GM19397 (cell line): ENCODE results near the gene AP1M2.
A peak's percentile ranks its signal among the peaks of the same experiment; 100 is the strongest.

Source experiments
- ATAC-seq: cut with Tn5 transposase; IDR thresholded peaks from one replicate; pipeline ENCODE4 v1.9.1; 2021; ENCODE audit warnings: mild to moderate bottlenecking, moderate library complexity; ENCODE audit not compliant: unreplicated experiment

Gene AP1M2

DNA sequence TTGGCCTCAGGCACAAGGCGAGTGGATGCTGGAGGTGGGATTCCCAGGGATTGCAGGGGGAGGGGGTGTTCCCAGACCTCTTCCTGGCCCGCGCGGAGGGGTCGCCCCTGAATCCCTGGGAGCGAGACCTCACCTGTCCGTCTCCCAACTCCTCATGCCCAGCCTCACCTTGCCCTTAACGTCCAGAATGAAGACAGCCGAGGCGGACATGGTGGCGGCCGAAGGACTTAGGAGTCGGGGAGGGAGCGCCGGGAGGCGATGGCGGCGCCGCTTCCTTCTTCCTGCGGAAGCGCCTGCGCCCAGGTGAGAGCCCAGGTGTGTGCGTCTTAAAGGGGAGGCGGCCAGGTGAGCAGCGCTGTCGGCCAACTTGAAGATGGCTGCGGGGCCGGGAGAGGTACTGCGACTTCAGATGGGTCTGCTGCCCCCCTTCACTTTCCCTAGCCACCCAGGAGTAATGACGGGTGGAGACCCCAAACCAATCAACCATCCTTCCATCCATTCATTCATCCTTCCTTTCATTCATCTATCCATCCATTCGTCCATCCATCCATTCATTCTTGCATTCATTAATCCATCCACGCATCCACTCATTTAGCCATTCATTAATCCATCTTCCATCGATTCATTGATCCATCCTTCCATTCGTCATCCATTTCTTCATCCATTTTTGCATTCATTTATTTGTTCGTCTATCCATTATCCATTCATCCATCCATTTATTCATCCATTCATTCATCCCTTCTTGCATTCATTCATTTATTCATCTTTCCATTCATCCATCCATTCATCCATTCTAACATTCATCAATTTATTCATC is at the start of gene AP1M2:
AP1M2 (minus strand) TSS at position 291 of the 817 bp plus-strand sequence; CDS start at position 210, 81 bp downstream.
- ATAC-seq, result no peak

DNA sequence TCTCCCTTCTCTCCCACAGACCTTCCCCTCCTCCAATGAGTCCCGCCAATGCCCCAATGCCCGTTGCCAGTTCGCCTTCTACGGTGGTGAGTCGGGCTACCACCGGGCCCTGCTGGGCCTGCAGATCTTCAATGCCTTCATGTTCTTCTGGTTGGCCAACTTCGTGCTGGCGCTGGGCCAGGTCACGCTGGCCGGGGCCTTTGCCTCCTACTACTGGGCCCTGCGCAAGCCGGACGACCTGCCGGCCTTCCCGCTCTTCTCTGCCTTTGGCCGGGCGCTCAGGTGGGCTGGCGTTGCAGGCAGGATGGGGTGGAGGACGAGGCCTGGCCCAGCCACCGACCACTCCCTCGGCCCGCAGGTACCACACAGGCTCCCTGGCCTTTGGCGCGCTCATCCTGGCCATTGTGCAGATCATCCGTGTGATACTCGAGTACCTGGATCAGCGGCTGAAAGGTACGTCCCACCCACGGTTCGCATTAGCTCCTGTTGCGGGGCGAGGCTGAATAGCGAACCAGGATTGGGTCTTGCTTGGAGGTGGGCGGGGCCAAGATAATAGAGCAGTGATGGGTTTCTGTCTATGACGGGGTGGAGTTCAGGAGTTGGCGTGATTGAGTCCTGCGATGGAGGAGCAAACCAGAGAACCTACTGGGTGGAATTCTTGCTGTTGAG is 49.3 kb upstream of the AP1M2 start:
- no peak for ATAC-seq

GRCh38 chr19:10634963-10635362 is 47.9 kb upstream of the AP1M2 start:
- ATAC-seq, result no peak

DNA sequence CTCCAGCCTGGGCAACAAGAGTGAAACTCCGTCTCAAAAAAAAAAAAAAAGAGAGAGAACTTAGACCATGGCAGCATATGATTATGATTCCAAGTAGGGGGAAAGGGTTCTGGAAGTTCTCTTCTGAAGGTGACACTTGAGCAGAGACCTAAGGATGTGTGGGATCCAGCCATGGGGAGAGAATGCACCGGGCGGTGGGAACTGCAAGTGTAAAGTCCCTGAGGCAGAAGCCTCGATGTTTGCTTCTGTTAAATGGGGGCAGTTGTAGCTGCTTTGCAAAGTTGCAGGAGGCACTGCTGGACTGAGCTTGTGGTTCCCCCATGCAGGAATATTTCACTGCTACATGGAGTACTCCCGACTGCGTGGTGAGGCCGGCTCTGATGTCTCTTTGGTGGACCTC is 47.3 kb upstream of the AP1M2 start:
- ATAC-seq, result no peak

- no peak for ATAC-seq
Measured at GRCh38 chr19:10631874-10632273, 44.8 kb upstream of the AP1M2 start.

DNA sequence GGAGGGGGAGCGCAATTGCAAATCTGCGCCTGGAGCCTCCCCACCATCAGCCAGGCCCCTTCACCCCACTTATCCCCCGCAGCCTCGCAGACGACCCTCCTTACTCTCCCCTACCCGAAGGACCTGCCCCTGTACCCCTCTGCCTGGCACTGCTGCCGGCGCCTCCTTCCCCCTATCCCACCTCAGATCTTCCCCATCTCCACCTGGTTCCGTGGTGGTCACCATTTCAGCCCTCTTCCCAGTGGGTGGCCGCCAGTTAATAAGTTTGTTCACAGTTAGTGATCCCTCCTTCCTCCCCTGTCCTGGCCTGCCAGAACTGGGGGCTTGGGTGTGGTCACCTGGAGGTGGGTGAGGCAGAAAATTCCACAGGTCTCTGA is 38.6 kb upstream of the AP1M2 start:
- ATAC-seq, result no peak

DNA sequence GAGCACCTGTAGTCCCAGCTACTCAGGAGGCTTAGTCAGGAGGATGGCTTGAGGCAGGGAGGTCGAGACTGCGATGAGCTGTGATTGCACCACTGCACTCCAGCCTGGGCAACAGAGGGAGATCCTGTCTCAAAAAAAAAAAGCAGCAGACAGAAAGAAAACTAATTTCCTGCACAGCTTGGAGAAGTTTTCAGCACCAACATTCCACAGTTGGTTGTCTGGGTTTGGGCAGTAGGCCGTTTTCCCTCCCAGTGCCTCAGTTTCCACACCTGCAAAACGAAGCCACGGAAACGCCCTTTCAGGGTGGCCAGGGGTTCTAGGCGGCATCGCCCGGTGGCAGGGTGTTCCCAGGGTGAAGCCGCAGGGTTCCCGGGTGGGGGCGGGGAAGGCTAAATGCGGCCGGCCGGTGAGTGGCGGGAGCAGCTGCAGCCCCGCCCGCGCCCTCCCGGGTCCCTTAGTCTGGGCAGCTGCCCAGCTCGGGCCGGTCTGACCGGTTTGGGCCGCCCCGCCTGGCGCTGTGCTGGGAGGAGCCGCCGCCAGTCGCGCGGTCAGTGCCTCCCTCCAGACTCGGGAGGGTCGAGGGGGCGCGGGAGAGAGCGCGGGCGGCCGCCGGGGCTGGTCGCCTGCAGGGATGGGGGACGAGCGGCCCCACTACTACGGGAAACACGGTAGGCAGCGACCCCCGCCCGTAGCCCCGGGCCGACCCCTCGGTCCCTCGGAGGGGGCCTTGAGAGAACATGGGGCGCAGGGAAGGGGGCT is 38.1 kb upstream of the AP1M2 start, which contains the start of gene SLC44A2:
SLC44A2 (plus strand) TSS at position 551 of the 759 bp plus-strand sequence; CDS start at position 632, 81 bp downstream.
- ATAC-seq, result no peak

DNA sequence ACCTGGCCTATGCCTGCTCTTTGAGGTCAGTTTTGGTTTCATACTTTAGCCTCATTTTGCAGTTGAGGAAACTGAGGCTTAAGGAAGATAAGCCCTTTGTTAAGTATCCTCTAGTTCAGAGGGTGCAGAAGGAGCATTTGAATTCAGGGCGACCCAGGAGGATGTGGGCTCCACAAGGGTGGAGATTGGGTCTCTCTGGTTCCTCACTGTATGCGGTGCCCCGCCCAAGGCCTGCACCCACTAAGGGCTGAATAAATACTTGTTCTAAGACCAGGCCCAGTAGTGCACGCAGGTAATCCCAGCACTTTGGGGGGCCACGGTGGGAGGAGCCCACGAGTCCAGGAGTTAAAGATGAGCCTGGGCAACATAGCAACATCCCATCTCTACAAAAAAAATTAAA is 37.5 kb upstream of the AP1M2 start:
- no peak for ATAC-seq

- ATAC-seq, result no peak
Measured at GRCh38 chr19:10621966-10622365, 34.9 kb upstream of the AP1M2 start.

GRCh38 chr19:10620786-10621185 is 33.7 kb upstream of the AP1M2 start:
- ATAC-seq, result no peak

DNA sequence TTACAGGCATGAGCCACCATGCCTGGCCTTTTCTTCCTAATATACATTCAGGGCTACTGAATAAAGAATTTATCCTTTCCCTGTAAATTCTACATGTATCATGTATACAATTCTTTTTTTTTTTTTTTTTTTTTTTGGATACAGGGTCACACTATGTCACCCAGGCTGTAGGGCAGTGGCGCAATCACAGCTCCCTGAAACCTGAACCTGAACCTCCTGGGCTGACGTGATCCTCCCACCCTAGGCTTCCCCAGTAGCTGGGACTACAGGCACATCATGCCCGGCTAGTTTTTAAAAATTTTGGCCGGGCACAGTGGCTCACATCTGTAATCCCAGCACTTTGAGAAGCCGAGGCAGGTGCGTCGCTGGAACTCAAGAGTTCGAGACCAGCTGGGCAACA is 31.7 kb upstream of the AP1M2 start:
- no peak for ATAC-seq

GRCh38 chr19:10617409-10618121 is 30.5 kb upstream of the AP1M2 start:
- ATAC-seq, result no peak

GRCh38 chr19:10615429-10616023 is 28.4 kb upstream of the AP1M2 start:
- ATAC-seq, result no peak

DNA sequence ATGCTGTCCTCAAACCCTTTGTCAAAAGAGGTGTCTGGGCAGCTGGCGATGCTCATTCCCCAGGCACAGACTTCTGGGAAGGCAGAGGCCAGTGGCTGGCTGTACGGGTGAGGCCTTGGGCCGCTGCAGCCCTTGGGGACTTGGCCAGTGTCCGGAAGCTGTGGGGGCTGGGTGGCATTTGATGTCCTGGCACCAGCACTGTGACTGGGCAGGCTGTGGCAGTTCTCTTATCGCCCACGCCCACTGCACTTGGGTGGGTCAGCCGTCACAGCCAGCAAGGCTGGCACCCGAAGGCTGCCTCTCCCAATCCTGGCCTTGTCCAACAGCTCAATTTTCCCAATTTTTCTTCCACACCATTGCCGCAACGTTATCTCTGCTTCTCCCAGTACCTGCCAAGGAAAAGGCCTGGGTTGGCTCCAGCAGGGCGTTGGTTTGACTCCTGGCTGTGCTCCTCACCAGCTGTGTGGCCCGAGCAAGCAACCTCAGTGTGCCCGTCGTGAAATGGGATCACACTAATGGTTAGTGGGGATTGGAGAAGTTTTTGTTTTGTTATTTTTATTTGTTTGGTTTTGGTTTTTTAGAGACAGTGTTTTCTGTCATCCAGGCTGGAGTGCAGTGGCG is 25.5 kb upstream of the AP1M2 start:
- ATAC-seq, result no peak

- no peak for ATAC-seq
Measured at GRCh38 chr19:10611907-10612306, 24.8 kb upstream of the AP1M2 start.

- ATAC-seq, result no peak
Measured at GRCh38 chr19:10604460-10604980, 17.4 kb upstream of the AP1M2 start.

- no peak for ATAC-seq
Measured at GRCh38 chr19:10603873-10604459, 16.9 kb upstream of the AP1M2 start.

GRCh38 chr19:10603084-10603872 is 16.2 kb upstream of the AP1M2 start:
- peak; percentile 39 for ATAC-seq
